ENCODE data around the gene ATN1.

GRCh38 chr12:6953442-6954315, 25.9 kb downstream of the ATN1 start:
- TF ChIP-seq POLR2A (IDR thresholded peaks at IDR 0.05) (no peak), POLR2AphosphoS5 (IDR thresholded peaks at IDR 0.05) (no peak), EP300 (IDR thresholded peaks at IDR 0.05) (no peak)
- TF ChIP-seq, protein P1, sequence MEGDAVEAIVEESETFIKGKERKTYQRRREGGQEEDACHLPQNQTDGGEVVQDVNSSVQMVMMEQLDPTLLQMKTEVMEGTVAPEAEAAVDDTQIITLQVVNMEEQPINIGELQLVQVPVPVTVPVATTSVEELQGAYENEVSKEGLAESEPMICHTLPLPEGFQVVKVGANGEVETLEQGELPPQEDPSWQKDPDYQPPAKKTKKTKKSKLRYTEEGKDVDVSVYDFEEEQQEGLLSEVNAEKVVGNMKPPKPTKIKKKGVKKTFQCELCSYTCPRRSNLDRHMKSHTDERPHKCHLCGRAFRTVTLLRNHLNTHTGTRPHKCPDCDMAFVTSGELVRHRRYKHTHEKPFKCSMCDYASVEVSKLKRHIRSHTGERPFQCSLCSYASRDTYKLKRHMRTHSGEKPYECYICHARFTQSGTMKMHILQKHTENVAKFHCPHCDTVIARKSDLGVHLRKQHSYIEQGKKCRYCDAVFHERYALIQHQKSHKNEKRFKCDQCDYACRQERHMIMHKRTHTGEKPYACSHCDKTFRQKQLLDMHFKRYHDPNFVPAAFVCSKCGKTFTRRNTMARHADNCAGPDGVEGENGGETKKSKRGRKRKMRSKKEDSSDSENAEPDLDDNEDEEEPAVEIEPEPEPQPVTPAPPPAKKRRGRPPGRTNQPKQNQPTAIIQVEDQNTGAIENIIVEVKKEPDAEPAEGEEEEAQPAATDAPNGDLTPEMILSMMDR (IDR thresholded peaks at IDR 0.05): no peak

All from sigmoid colon (tissue), 4 donors.